ENCODE results near the gene TTC27.

Gene TTC27

DNA sequence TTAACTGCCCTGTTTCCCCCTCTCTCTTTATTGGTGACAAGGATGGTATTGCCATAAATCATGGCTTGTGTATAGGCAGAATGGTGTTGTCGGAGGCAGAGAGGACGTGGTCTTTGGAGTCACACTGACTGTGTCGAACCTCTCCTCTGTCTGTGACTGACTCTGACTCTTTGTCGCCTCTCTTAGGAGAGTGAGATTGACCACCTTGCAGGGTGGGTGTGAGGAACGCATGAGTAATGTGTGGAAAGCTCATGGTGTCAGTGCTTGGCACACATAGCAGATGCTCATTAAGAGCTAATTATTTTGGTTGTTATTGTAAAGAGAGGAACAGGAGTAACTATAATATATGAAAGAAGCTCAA is 145.6 kb downstream of the TTC27 start:
- H3K4me3 ChIP-seq (ENCODE audit: low read depth, low read length) = no peak overlapping the region
- DNase-seq (ENCODE audit: low read depth) = no peak
- TF ChIP-seq, protein P1, sequence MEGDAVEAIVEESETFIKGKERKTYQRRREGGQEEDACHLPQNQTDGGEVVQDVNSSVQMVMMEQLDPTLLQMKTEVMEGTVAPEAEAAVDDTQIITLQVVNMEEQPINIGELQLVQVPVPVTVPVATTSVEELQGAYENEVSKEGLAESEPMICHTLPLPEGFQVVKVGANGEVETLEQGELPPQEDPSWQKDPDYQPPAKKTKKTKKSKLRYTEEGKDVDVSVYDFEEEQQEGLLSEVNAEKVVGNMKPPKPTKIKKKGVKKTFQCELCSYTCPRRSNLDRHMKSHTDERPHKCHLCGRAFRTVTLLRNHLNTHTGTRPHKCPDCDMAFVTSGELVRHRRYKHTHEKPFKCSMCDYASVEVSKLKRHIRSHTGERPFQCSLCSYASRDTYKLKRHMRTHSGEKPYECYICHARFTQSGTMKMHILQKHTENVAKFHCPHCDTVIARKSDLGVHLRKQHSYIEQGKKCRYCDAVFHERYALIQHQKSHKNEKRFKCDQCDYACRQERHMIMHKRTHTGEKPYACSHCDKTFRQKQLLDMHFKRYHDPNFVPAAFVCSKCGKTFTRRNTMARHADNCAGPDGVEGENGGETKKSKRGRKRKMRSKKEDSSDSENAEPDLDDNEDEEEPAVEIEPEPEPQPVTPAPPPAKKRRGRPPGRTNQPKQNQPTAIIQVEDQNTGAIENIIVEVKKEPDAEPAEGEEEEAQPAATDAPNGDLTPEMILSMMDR (conservative IDR thresholded peaks at IDR 0.05; ENCODE audit: low read depth, low read length) = no peak

DNA sequence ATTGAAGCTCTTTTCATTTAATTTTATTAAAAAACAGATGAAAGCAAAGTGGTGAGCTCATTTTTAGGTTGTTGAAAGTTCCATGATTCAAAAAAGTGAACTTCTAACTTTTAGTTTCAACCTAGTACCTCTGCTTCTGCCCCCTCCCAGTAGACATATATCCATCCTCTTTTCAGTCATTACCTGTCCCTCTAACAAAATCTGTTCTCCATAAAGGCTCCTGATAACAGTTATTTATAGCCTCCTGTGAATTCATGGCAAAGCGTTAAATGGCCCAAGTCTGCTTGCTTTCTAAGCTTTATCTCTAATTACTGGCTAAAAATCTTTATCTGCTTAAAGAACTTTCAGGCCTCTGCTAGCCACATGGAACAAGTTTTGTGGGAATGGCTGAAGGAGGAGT is 148.1 kb downstream of the TTC27 start:
- DNase-seq (ENCODE audit: low read depth) = no peak
- TF ChIP-seq, protein P1 (conservative IDR thresholded peaks at IDR 0.05; ENCODE audit: low read depth, low read length) = no peak
- no peak overlapping the region for H3K4me3 ChIP-seq (ENCODE audit: low read depth, low read length)

DNA sequence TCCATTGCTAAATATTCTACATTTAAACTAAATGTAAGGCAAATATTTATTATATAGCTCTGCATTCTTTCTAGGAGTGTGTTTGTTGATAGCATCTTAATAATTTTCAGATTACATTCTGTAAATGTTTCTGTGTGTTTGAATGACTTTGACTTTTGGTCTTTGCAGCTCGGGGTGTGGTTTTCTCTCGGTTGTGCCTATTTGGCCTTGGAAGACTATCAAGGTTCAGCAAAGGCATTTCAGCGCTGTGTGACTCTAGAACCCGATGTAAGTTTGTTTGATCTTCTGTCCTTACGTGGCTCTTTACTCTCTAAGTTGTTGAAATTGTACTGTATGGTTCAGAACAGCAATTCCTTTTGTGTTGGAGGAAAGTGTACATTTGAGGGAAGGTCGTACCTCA is 149.9 kb downstream of the TTC27 start:
- TF ChIP-seq, protein P1 (conservative IDR thresholded peaks at IDR 0.05; ENCODE audit: low read depth, low read length) = no peak
- H3K4me3 ChIP-seq (ENCODE audit: low read depth, low read length) = no peak overlapping the region
- no peak for DNase-seq (ENCODE audit: low read depth)

DNA sequence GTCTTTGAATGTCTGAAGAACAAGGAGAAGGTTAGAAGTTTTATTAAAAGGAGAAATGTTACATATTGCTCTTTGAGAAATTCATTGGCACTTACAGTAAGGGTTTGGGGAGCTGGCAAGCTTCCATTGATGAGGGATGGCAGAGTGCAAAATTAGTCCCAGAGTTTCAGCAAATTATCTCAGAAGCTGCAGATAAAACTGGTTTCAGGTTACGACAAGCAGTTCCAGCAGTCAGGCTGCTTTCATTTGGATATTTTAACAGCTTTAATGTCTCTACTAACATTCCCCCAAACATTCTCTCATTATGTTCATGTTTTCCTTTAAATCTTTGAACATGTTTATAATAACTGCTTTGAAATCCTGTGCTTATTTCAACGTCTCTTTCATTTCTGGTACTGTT is 153.1 kb downstream of the TTC27 start:
- H3K4me3 ChIP-seq (ENCODE audit: low read depth, low read length) = no peak overlapping the region
- TF ChIP-seq, protein P1 (conservative IDR thresholded peaks at IDR 0.05; ENCODE audit: low read depth, low read length) = no peak
- DNase-seq (ENCODE audit: low read depth) = peak; percentile 23

DNA sequence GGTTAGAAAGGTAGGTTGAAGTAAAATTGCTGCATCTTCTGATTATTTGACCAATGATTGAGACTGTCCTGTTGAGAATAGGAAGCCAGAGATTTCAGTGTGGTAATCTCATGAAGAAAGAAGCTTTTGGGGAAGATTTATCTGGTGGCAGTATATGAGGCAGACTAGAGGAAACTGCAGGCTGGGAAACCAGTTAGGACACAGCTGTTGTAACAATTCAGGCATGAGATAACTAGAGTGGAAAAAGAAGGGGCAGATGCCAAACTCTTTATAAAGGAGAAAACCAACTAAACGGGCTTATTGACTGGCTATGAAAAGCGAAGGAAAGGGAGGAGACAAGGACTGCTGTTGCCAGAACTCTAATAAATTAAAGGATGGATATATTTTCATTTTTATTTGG is 155.6 kb downstream of the TTC27 start:
- H3K4me3 ChIP-seq (ENCODE audit: low read depth, low read length) = no peak overlapping the region
- TF ChIP-seq, protein P1 (conservative IDR thresholded peaks at IDR 0.05; ENCODE audit: low read depth, low read length) = no peak
- no peak for DNase-seq (ENCODE audit: low read depth)

DNA sequence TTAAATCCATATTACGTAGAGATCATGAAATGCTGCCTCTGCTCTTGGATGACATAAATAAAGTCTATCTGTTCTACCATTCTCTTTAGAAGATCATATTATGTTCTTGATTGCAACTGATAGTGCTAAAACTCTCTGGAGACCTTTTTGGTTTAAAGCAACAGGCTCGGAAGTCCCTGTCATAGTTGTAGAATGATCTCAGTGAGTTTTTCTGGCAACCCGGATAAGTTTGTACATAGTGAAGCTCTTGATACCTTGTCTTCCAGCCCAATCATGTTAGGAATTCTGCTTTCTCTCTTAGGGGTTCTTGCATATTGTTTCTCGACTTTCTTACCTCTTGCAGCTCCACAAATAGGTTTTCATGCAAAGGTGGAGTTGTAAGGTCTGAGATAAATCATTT is 156.1 kb downstream of the TTC27 start:
- no peak overlapping the region for H3K4me3 ChIP-seq (ENCODE audit: low read depth, low read length)
- TF ChIP-seq, protein P1 (conservative IDR thresholded peaks at IDR 0.05; ENCODE audit: low read depth, low read length) = no peak
- DNase-seq (ENCODE audit: low read depth) = no peak

DNA sequence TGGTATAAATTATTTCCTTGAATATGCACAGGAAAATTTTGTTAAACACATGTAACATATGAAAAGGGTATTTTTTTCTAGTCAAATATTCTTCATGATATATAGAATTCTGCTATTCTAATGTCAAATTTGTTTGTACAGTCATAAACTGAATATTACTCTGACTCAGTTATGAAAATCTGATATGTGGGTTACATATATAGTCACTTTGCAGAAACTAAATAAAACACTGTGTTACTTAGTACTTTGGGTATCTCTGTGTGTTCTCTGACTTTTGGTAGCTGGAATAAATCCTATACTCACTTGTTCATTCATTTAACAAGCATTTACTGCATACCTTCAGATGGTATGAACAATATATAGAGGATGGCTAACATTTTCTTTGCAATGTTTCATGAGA is 159.4 kb downstream of the TTC27 start:
- H3K4me3 ChIP-seq (ENCODE audit: low read depth, low read length) = no peak overlapping the region
- TF ChIP-seq, protein P1 (conservative IDR thresholded peaks at IDR 0.05; ENCODE audit: low read depth, low read length) = no peak
- no peak for DNase-seq (ENCODE audit: low read depth)
